Fibroblast of the aortic adventitia (primary cell): Measurements from ENCODE around the gene GSG1L. TPM values are rescaled to one million over a fixed set of nuclear protein-coding genes. Genes with fewer than 3 reads are reported as not detected.

Experiments
- DNase-seq: peaks from one replicate; pipeline ENCODE4 v3.0.0-alpha.2; 2010; ENCODE audit warnings: low read depth
- H3K4me3 ChIP-seq: 2 replicates; pipeline ENCODE4 v1.5.1; 2011; ENCODE audit warnings: low read depth, mild to moderate bottlenecking, control low read depth, low read length, moderate library complexity
- CTCF ChIP-seq: IDR thresholded peaks from 2 replicates; pipeline ENCODE4 v1.5.1; 2011; ENCODE audit warnings: mild to moderate bottlenecking, low read length, control low read depth, inconsistent platforms; ENCODE audit not compliant: insufficient read depth
- total RNA-seq: library from RNA; depleted of rRNA; stranded (reverse); fragments of >200 nt; gene quantifications from 2 replicates; pipeline ENCODE4 v1.2.3, GENCODE V29; 2012; ENCODE audit warnings: low replicate concordance

The GSG1L gene
- total RNA-seq, 1 donor: not detected

- DNase-seq: no peak
- no peak for TF ChIP-seq CTCF
Measured at GRCh38 chr16:27967169-27967568, 96.3 kb downstream of the GSG1L start.

GRCh38 chr16:27966756-27967155, 96.8 kb downstream of the GSG1L start:
- TF ChIP-seq CTCF: no peak
- no peak for DNase-seq
- no peak overlapping the region for H3K4me3 ChIP-seq

More at GRCh38 chr16:27967169-27967568, 96.3 kb downstream of the GSG1L start:
- no peak overlapping the region for H3K4me3 ChIP-seq

GRCh38 chr16:27965801-27966200, 97.7 kb downstream of the GSG1L start:
- DNase-seq: no peak
- no peak overlapping the region for H3K4me3 ChIP-seq
- no peak for TF ChIP-seq CTCF

- no peak for TF ChIP-seq CTCF
- no peak overlapping the region for H3K4me3 ChIP-seq
- DNase-seq: no peak
Measured at GRCh38 chr16:27963471-27963965, 100.0 kb downstream of the GSG1L start.

GRCh38 chr16:27962197-27962596, 101.3 kb downstream of the GSG1L start:
- TF ChIP-seq CTCF: no peak
- DNase-seq: no peak

GRCh38 chr16:27961296-27961620, 102.3 kb downstream of the GSG1L start:
- no peak for DNase-seq
- TF ChIP-seq CTCF: no peak
- H3K4me3 ChIP-seq: no peak overlapping the region

More at GRCh38 chr16:27962197-27962596, 101.3 kb downstream of the GSG1L start:
- no peak overlapping the region for H3K4me3 ChIP-seq

- TF ChIP-seq CTCF: no peak
- no peak overlapping the region for H3K4me3 ChIP-seq
Measured at GRCh38 chr16:27960619-27961295, 102.8 kb downstream of the GSG1L start.

More at GRCh38 chr16:27960619-27961295, 102.8 kb downstream of the GSG1L start:
- no peak for DNase-seq
